Measurements from ENCODE around the gene CHD9.

Gene CHD9

GRCh38 chr16:53081686-53082407 is 27.1 kb downstream of the CHD9 start:
- no peak for TF ChIP-seq CTCF (conservative IDR thresholded peaks at IDR 0.05)
- no peak for TF ChIP-seq ZFX (IDR thresholded peaks at IDR 0.05)
- no peak overlapping the region for H3K27ac ChIP-seq

GRCh38 chr16:53082509-53082908 is 27.7 kb downstream of the CHD9 start:
- H3K27ac ChIP-seq: no peak overlapping the region
- TF ChIP-seq CTCF (conservative IDR thresholded peaks at IDR 0.05) (no peak), ZFX (IDR thresholded peaks at IDR 0.05) (no peak)

GRCh38 chr16:53083119-53083518 is 28.3 kb downstream of the CHD9 start:
- no peak overlapping the region for H3K27ac ChIP-seq
- TF ChIP-seq CTCF (conservative IDR thresholded peaks at IDR 0.05): no peak
- no peak for TF ChIP-seq ZFX (IDR thresholded peaks at IDR 0.05)

GRCh38 chr16:53084141-53084541 is 29.4 kb downstream of the CHD9 start:
- TF ChIP-seq ZFX (IDR thresholded peaks at IDR 0.05): no peak
- no peak for TF ChIP-seq CTCF (conservative IDR thresholded peaks at IDR 0.05)
- peak overlapping the region; percentile 58 for H3K27ac ChIP-seq

GRCh38 chr16:53084746-53085334 is 30.0 kb downstream of the CHD9 start:
- H3K27ac ChIP-seq: peak overlapping the region; percentile 58
- no peak for TF ChIP-seq ZFX (IDR thresholded peaks at IDR 0.05)
- no peak for TF ChIP-seq CTCF (conservative IDR thresholded peaks at IDR 0.05)

- no peak for TF ChIP-seq CTCF (conservative IDR thresholded peaks at IDR 0.05)
- no peak for TF ChIP-seq ZFX (IDR thresholded peaks at IDR 0.05)
- H3K27ac ChIP-seq: peak overlapping the region; percentile 58
Measured at GRCh38 chr16:53085369-53085843, 30.6 kb downstream of the CHD9 start.

- peak overlapping the region; percentile 58 for H3K27ac ChIP-seq
- TF ChIP-seq CTCF (conservative IDR thresholded peaks at IDR 0.05): no peak
- TF ChIP-seq ZFX (IDR thresholded peaks at IDR 0.05): no peak
Measured at GRCh38 chr16:53085931-53086421, 31.2 kb downstream of the CHD9 start.

All from C4-2B (cell line).